Vagina (tissue), 2 donors: Measurements from ENCODE around the gene CD6.

Experiments
- POLR2A ChIP-seq, 2 donors: fragments of 450-650 bp; IDR thresholded peaks; one replicate each; pipeline ENCODE4 v1.6.1; 2017; ENCODE audit warnings: antibody characterized with exemption in 2 of 2, mild to moderate bottlenecking in 2 of 2, moderate library complexity in 2 of 2
- POLR2AphosphoS5 ChIP-seq, 2 donors: sonication (generic); formaldehyde crosslinking; IDR thresholded peaks; one replicate each; pipeline ENCODE4 v1.9.0; 2017; ENCODE audit warnings: antibody characterized with exemption in 2 of 2, mild to moderate bottlenecking in 2 of 2, low read depth in 1 of 2; ENCODE audit not compliant: insufficient read depth in 1 of 2
- TF ChIP-seq, protein P1 (sequence below), 3 experiments: fragments of 450-650 bp in 2 of 3; fragments of 200-600 bp in 1 of 3; sonication (generic) in 1 of 3; IDR thresholded peaks; one replicate each; pipeline ENCODE4 v1.5.1; 2017 to 2019; ENCODE audit warnings: antibody characterized with exemption in 3 of 3, mild to moderate bottlenecking in 2 of 3, moderate library complexity in 2 of 3

DNA sequence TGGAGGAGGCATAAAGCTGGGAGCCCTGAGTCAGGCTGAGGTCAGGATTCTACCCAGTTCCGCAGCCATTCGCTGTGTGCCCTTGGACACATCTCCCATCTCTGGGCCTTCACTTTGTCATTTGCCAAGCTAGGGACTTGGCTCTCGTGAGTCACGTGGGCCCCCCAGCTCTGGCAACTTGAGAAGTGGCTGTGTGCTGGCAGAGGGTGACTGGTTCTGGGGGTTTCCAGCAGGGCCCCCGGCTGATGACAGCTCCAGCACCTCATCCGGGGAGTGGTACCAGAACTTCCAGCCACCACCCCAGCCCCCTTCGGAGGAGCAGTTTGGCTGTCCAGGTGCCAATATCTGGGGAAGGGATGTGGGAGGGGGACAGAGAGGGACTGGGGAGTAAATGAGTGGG, 46.6 kb downstream of the CD6 start:
- no peak for TF ChIP-seq POLR2AphosphoS5 (IDR thresholded peaks at IDR 0.05; ENCODE audit: insufficient read depth in 1 of 2, low read depth in 1 of 2)
- TF ChIP-seq, protein P1, sequence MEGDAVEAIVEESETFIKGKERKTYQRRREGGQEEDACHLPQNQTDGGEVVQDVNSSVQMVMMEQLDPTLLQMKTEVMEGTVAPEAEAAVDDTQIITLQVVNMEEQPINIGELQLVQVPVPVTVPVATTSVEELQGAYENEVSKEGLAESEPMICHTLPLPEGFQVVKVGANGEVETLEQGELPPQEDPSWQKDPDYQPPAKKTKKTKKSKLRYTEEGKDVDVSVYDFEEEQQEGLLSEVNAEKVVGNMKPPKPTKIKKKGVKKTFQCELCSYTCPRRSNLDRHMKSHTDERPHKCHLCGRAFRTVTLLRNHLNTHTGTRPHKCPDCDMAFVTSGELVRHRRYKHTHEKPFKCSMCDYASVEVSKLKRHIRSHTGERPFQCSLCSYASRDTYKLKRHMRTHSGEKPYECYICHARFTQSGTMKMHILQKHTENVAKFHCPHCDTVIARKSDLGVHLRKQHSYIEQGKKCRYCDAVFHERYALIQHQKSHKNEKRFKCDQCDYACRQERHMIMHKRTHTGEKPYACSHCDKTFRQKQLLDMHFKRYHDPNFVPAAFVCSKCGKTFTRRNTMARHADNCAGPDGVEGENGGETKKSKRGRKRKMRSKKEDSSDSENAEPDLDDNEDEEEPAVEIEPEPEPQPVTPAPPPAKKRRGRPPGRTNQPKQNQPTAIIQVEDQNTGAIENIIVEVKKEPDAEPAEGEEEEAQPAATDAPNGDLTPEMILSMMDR (IDR thresholded peaks at IDR 0.05), result no peak
- TF ChIP-seq POLR2A (IDR thresholded peaks at IDR 0.05), result no peak
